Omental fat pad (tissue), 4 donors: ENCODE data around the gene R3HDML. TPM values are rescaled to one million over a fixed set of nuclear protein-coding genes. Genes with fewer than 3 reads are reported as not detected.

ENCODE experiments used
- ATAC-seq: fragments of 150-250 bp; one replicate; pipeline ENCODE4 v1.9.1; 2016; ENCODE audit warnings: mild to moderate bottlenecking, moderate library complexity; ENCODE audit not compliant: low FRiP score
- DNase-seq: peaks from one replicate; pipeline ENCODE4 v3.0.0-alpha.2; 2019; ENCODE audit warnings: low spot score
- total RNA-seq, 4 donors: library from RNA; depleted of rRNA; stranded (reverse); fragments of >200 nt; gene quantifications; one replicate each; pipeline ENCODE4 v1.1.0, GENCODE V29; 2016
- TF ChIP-seq, protein P1 (sequence below), 3 donors: fragments of 450-650 bp; IDR thresholded peaks; one replicate each; pipeline ENCODE4 v1.5.1; 2016 to 2017; ENCODE audit warnings: antibody characterized with exemption in 3 of 3, mild to moderate bottlenecking in 3 of 3, moderate library complexity in 2 of 3

The R3HDML gene
- total RNA-seq, 4 donors from 2014 or later: not detected

DNA sequence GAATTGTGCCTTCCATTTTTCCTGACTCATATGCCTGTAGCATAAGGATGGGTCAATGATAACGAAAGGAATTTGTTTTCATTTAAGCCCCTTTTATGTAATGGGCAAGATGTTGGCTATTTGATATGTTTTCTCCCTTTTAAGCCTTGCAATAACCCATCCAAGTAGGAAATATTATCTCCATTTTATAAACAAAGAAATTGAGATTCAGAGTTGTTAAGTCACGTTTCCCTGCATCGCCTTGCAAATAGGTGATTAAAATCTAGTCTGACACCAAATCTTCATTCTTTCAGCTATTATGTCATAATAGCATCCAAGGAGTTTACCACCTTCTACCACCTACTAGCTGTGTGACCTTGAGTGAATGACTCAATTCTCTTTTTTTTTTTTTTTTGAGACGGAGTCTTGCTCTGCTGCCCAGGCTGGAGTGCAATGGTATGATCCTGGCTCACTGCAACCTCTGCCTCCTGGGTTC, 25.7 kb downstream of the R3HDML start:
- ATAC-seq (no peak), DNase-seq (no peak)
- TF ChIP-seq, protein P1, sequence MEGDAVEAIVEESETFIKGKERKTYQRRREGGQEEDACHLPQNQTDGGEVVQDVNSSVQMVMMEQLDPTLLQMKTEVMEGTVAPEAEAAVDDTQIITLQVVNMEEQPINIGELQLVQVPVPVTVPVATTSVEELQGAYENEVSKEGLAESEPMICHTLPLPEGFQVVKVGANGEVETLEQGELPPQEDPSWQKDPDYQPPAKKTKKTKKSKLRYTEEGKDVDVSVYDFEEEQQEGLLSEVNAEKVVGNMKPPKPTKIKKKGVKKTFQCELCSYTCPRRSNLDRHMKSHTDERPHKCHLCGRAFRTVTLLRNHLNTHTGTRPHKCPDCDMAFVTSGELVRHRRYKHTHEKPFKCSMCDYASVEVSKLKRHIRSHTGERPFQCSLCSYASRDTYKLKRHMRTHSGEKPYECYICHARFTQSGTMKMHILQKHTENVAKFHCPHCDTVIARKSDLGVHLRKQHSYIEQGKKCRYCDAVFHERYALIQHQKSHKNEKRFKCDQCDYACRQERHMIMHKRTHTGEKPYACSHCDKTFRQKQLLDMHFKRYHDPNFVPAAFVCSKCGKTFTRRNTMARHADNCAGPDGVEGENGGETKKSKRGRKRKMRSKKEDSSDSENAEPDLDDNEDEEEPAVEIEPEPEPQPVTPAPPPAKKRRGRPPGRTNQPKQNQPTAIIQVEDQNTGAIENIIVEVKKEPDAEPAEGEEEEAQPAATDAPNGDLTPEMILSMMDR (IDR thresholded peaks at IDR 0.05): no peak

DNA sequence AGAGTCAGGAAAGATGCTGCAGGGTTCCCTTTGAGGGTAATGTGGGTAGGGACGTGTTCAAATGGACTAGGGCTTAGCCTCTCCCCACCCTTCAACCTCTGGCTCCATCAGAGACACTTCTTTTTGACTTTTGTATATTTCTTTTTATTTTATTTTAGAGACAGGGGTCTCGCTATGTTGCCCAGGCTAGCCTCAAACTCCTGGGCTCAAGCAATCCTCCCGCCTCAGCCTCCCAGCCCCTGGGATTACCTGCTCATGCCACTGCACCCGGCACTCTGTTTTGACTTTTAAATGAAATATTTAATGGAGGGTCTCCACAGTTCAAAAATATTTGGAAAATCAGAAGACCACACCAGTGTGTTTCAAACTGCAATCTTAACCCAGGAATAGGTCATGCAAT, 27.2 kb downstream of the R3HDML start:
- TF ChIP-seq, protein P1 (IDR thresholded peaks at IDR 0.05): no peak
- ATAC-seq: no peak
- no peak for DNase-seq

DNA sequence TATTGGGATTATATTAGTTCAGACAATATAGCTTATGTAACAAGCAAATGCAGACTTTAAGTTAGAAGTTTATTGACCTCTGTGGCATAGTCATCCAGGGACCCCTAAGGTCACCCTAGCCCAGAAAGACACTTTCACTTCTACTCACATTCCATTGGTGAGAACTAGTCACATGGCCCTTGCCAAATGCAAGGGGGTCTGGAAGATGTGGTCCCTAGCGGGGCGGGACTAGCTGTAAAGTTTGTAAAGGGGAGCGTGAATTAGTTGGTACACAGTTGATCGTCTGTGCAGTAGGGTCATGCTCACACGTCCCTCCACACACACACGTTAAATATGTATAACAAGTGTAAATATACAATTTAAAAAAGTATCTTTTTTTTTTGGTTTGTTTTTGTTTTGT, 27.9 kb downstream of the R3HDML start:
- ATAC-seq: no peak
- DNase-seq: no peak
- TF ChIP-seq, protein P1 (IDR thresholded peaks at IDR 0.05): no peak

DNA sequence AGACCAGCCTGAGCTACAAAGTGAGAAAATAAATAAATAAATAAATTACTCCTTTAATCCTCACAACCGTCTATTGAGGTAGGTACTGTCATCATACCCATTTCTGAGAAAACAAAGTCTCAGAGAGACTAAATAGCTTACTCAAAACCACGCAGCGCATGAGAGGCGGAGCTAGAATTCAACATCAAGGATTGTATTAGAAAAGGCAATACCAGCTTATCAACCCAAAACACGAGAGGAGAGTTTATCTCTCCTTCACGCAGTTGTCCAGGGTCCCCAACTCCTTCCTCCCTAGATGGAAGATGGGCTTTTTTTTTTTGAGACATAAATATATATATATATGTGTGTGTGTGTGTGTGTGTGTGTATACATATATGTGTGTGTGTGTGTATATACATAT, 30.9 kb downstream of the R3HDML start:
- no peak for ATAC-seq
- TF ChIP-seq, protein P1 (IDR thresholded peaks at IDR 0.05): no peak

DNA sequence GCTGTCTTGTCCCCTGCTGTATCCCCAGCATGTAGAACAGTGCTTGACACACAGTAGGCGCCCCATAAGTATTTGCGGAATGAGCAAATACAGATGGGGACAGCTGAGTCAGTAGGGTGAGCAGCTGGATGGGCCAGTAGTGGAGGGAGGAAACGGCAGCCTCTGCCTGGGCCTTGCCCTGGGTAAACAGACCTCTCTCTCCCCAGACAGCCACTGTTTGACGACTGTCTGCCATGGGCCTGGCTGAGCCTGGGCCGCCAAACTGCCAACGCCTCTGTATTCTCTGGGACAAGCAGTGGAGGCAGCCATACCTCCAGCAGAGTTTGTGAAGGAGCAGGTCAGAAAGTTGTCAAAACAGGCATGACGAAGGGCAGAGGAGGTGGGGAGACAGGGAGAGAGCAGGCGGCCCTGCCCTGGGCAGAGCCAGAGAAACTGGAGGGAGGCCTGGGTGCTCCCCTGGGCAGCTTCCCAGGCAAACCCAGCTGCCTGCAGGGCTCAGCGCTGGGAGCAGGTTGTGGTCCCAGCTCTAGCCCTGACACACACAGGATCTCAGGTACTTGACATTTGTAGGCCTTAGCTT, 33.9 kb downstream of the R3HDML start:
- ATAC-seq: no peak
- TF ChIP-seq, protein P1 (IDR thresholded peaks at IDR 0.05): no peak
- DNase-seq: no peak

More for the DNA sequence above, 30.9 kb downstream of the R3HDML start:
- DNase-seq: no peak

DNA sequence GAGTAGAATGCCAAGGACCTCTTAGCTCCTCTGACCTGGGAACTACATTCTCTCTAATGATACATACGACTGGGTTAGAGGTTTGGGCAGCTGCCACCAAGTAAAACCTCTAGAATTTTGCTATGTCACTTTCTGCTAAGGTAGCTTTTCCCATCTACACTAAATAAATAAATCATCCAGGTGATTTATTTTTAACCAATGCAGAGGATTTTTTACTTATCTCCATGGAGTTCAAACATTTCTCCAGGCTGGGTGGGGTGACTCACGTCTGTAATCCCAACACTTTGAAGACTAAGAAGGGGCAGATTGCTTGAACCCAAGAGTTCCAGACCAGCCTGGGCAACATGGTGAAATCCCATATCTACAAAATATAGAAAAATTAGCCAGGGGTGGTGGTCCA, 45.8 kb downstream of the R3HDML start:
- DNase-seq: no peak
- TF ChIP-seq, protein P1 (IDR thresholded peaks at IDR 0.05): no peak
- ATAC-seq: no peak

DNA sequence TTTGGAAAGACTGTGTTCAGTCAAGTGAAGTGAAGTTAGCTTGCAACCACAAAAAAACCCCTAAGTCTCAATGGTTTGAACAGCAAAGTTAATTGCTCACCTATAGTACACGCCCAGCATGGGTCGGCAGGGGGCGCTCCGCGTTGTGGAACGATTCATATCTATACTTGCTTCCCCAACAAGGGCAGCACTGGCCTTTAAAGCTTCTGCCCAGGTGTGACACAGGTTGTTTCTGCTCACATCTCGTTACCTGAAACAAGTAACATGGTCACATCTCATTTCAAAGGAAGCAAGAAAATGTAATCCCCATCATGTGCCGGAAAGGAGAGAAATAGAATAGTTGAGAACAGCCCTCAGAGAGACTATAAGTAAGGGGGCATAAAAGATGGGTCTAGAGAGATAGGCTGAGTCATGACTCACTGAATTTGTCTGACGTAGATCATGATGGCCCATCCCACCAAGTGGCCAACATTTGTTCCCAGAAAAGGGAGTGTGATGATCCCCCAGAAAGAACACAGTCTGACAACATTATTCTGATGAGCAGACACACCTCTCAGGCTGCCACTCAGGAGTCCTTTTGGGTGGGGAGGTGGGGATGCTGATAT, 47.7 kb downstream of the R3HDML start:
- DNase-seq (peak; percentile 98), ATAC-seq (peak; percentile 64)
- TF ChIP-seq, protein P1 (IDR thresholded peaks at IDR 0.05): peak in 1 of 3 donors; percentile 63
